GM23338 (cell line): Measurements from ENCODE around the gene UGT8. TPM values are rescaled to one million over a fixed set of nuclear protein-coding genes. Genes with fewer than 3 reads are reported as not detected.
"Not testable (repeated sequence)": the region's sequence is repeated elsewhere in the genome, so short reads cannot be mapped to it uniquely, and the experiment has no call there.

Source experiments
- ATAC-seq: fragments of 200-7000 bp; cut with Tn5 transposase; 3 replicates; pipeline ENCODE4 v1.9.1; 2020
- DNase-seq: peaks from one replicate; pipeline ENCODE4 v3.0.0-alpha.2; 2015; ENCODE audit warnings: low spot score
- H2AFZ ChIP-seq: fragments of 200-600 bp; sonication (generic); 2 replicates; pipeline ENCODE4 v1.8.0; 2016; ENCODE audit warnings: antibody characterized with exemption, mild to moderate bottlenecking, moderate library complexity
- H3F3A ChIP-seq: fragments of 200-600 bp; sonication (generic); replicated peaks from 2 replicates; pipeline ENCODE4 v1.8.0; 2017; ENCODE audit warnings: antibody characterized with exemption, mixed run types, low read depth
- H3K27ac ChIP-seq: fragments of 200-600 bp; sonication (generic); 2 replicates; pipeline ENCODE4 v1.6.1; 2016; ENCODE audit warnings: low read depth
- H3K27me3 ChIP-seq: fragments of 200-600 bp; sonication (generic); 2 replicates; pipeline ENCODE4 v1.8.0; 2016; ENCODE audit warnings: mild to moderate bottlenecking, mixed run types, moderate library complexity; ENCODE audit not compliant: insufficient read depth
- H3K36me3 ChIP-seq: fragments of 200-600 bp; sonication (generic); 2 replicates; pipeline ENCODE4 v1.8.0; 2016; ENCODE audit warnings: mild to moderate bottlenecking; ENCODE audit not compliant: insufficient read depth
- H3K4me1 ChIP-seq: fragments of 200-600 bp; sonication (generic); 2 replicates; pipeline ENCODE4 v1.8.0; 2016; ENCODE audit warnings: mild to moderate bottlenecking, moderate library complexity; ENCODE audit not compliant: insufficient read depth
- H3K4me2 ChIP-seq: fragments of 200-600 bp; sonication (generic); 2 replicates; pipeline ENCODE4 v1.7.1; 2017; ENCODE audit warnings: mixed run types
- H3K4me3 ChIP-seq: fragments of 200-600 bp; sonication (generic); 2 replicates; pipeline ENCODE4 v1.6.1; 2016; ENCODE audit warnings: mixed run types
- H3K79me2 ChIP-seq: fragments of 200-600 bp; sonication (generic); replicated peaks from 2 replicates; pipeline ENCODE4 v1.8.0; 2017; ENCODE audit warnings: mild to moderate bottlenecking; ENCODE audit not compliant: insufficient read depth
- H3K9me2 ChIP-seq: fragments of 200-600 bp; sonication (generic); 2 replicates; pipeline ENCODE4 v1.8.0; 2017; ENCODE audit not compliant: insufficient read depth
- H4K20me1 ChIP-seq: fragments of 200-600 bp; sonication (generic); replicated peaks from 2 replicates; pipeline ENCODE4 v1.8.0; 2017; ENCODE audit warnings: mild to moderate bottlenecking; ENCODE audit not compliant: insufficient read depth
- H3K27ac Mint-ChIP-seq: 2 replicates; pipeline ENCODE4 v1.8.0; 2020; ENCODE audit warnings: inconsistent platforms, mild to moderate bottlenecking, moderate library complexity, mixed read lengths
- H3K27me3 Mint-ChIP-seq: 3 replicates; pipeline ENCODE4 v1.8.0; 2022; ENCODE audit warnings: low read depth, mild to moderate bottlenecking, moderate library complexity, mixed read lengths, inconsistent platforms; ENCODE audit not compliant: insufficient read depth, poor library complexity
- H3K36me3 Mint-ChIP-seq: 3 replicates; pipeline ENCODE4 v1.8.0; 2021; ENCODE audit warnings: low read depth, mild to moderate bottlenecking, inconsistent platforms, moderate library complexity, mixed read lengths
- H3K4me1 Mint-ChIP-seq: 3 replicates; pipeline ENCODE4 v1.8.0; 2020; ENCODE audit warnings: mild to moderate bottlenecking, inconsistent platforms, mixed read lengths
- H3K4me3 Mint-ChIP-seq: 3 replicates; pipeline ENCODE4 v1.8.0; 2021; ENCODE audit warnings: moderate library complexity, mild to moderate bottlenecking, inconsistent platforms, mixed read lengths
- H3K9me3 Mint-ChIP-seq: 3 replicates; pipeline ENCODE4 v1.8.0; 2020; ENCODE audit warnings: moderate library complexity, mild to moderate bottlenecking, inconsistent platforms, mixed read lengths
- EZH2 ChIP-seq: fragments of 200-600 bp; sonication (generic); IDR thresholded peaks from one replicate; pipeline ENCODE4 v1.8.0; 2017; ENCODE audit warnings: antibody characterized with exemption, mild to moderate bottlenecking, low read depth; ENCODE audit not compliant: unreplicated experiment
- JUNB ChIP-seq: IDR thresholded peaks from one replicate; pipeline ENCODE4 v1.6.1; 2016; ENCODE audit warnings: antibody characterized with exemption; ENCODE audit not compliant: unreplicated experiment
- NANOG ChIP-seq: IDR thresholded peaks from 2 replicates; pipeline ENCODE4 v1.6.1; 2016; ENCODE audit warnings: antibody characterized with exemption, borderline replicate concordance
- STAT1 ChIP-seq: IDR thresholded peaks from one replicate; pipeline ENCODE4 v1.6.1; 2016; ENCODE audit warnings: antibody characterized with exemption; ENCODE audit not compliant: unreplicated experiment
- ZNF114 ChIP-seq: fragments of 250-450 bp; sonication (Bioruptor Pico); IDR thresholded peaks from 2 replicates; pipeline ENCODE4 v1.5.0; 2020; ENCODE audit warnings: mild to moderate bottlenecking, moderate library complexity
- ZNF331 ChIP-seq: fragments of 250-450 bp; sonication (Bioruptor Pico); IDR thresholded peaks from 2 replicates; pipeline ENCODE4 v1.5.0; 2020; ENCODE audit warnings: low read depth, mild to moderate bottlenecking, moderate library complexity
- polyA plus RNA-seq: library from polyadenylated mRNA; unstranded; fragments of >200 nt; fragmentation: Nextera tagmentation; extraction: Ambion mirVana; gene quantifications from 2 replicates; pipeline ENCODE4 v1.2.1, GENCODE V29; 2016
- total RNA-seq: library from RNA; depleted of rRNA; stranded (reverse); fragments of >200 nt; shearing (Covaris generic); gene quantifications from 2 replicates; pipeline ENCODE4 v1.2.3, GENCODE V29; 2014
- TF ChIP-seq, protein P1 (sequence below): IDR thresholded peaks from 2 replicates; pipeline ENCODE4 v1.6.1; 2016; ENCODE audit warnings: antibody characterized with exemption
- TF ChIP-seq, protein P2 (sequence below): IDR thresholded peaks from one replicate; pipeline ENCODE4 v1.6.1; 2018; ENCODE audit warnings: antibody characterized with exemption; ENCODE audit not compliant: unreplicated experiment

The UGT8 gene
- total and polyA plus RNA-seq, 2 experiments from 2014 or later = 14.9 to 39.0 TPM

DNA sequence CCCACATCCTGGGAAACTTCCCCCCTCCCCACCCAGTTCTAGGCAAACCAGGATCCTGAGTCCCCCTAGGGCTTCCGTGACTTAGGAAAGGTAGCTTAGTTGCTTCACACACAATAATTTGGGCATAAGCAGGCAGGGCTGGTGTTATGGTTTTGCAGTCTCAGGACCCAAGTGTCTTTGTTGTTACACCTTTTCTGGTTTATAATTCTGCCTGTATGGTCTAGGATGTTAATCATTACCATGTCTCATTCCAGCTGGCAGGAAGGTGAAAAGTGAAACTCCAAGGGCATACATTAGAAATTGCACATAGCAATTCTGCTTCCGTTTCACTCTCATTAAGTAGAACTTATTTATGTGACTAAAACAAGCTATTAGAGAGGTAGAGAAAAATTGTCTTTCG is 16.8 kb downstream of the UGT8 start (continued):
- no peak for TF ChIP-seq NANOG
- TF ChIP-seq, protein P1, sequence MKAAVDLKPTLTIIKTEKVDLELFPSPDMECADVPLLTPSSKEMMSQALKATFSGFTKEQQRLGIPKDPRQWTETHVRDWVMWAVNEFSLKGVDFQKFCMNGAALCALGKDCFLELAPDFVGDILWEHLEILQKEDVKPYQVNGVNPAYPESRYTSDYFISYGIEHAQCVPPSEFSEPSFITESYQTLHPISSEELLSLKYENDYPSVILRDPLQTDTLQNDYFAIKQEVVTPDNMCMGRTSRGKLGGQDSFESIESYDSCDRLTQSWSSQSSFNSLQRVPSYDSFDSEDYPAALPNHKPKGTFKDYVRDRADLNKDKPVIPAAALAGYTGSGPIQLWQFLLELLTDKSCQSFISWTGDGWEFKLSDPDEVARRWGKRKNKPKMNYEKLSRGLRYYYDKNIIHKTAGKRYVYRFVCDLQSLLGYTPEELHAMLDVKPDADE = no peak
- TF ChIP-seq ZNF114 (CRISPR knock-in tag) = no peak
- TF ChIP-seq STAT1 = no peak
- no peak for TF ChIP-seq JUNB
- no peak for TF ChIP-seq EZH2

DNA sequence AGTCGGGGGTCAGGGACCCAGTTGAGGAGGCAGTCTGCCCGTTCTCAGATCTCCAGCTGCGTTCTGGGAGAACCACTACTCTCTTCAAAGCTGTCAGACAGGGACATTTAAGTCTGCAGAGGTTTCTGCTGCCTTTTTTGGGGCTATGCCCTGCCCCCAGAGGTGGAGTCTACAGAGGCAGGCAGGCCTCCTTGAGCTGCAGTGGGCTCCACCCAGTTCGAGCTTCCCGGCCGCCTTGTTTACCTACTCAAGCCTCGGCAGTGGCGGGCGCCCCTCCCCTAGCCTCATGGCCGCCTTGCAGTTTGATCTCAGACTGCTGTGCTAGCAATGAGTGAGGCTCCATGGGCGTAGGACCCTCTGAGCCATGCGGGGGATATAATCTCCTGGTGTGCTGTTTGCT is 17.4 kb downstream of the UGT8 start:
- H3K27me3 Mint-ChIP-seq, ATAC-seq, H3K4me3 ChIP-seq, H3K4me2 ChIP-seq, H3K36me3 ChIP-seq, H3K27ac Mint-ChIP-seq, H3K27ac ChIP-seq, H3K4me3 Mint-ChIP-seq, H2AFZ ChIP-seq, DNase-seq, H3K4me1 Mint-ChIP-seq, H3K9me2 ChIP-seq, H3F3A ChIP-seq, H3K27me3 ChIP-seq, H4K20me1 ChIP-seq: not testable (repeated sequence)
- peaks cover 57% of the 10 kb centered on the region for H3K79me2 ChIP-seq
- H3K9me3 Mint-ChIP-seq = peaks cover 18% of the 10 kb centered on the region
- peaks cover 29% of the 10 kb centered on the region for H3K36me3 Mint-ChIP-seq
- H3K4me1 ChIP-seq = peaks cover 20% of the 10 kb centered on the region; the same call in 1 of the 2 replicates

DNA sequence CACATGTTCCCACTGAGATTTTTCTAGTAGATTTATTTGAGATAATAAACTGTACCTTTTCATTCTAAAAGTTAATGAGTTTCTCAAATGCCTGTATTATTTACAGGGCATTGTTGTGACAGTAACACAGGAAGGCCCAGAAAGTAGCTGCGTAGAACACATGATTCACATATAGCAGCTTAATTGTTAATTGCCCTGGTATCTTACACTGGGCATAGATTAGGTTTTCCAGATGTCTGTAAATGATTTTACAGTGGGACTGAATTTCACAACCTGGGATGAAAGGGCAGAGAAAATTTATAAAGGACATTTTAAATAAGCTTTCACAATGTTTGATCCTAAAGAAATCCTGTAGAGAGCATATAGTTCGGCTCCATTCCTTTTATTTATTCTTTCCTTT is 27.6 kb downstream of the UGT8 start:
- H2AFZ ChIP-seq = no peak overlapping the region
- TF ChIP-seq, protein P2, sequence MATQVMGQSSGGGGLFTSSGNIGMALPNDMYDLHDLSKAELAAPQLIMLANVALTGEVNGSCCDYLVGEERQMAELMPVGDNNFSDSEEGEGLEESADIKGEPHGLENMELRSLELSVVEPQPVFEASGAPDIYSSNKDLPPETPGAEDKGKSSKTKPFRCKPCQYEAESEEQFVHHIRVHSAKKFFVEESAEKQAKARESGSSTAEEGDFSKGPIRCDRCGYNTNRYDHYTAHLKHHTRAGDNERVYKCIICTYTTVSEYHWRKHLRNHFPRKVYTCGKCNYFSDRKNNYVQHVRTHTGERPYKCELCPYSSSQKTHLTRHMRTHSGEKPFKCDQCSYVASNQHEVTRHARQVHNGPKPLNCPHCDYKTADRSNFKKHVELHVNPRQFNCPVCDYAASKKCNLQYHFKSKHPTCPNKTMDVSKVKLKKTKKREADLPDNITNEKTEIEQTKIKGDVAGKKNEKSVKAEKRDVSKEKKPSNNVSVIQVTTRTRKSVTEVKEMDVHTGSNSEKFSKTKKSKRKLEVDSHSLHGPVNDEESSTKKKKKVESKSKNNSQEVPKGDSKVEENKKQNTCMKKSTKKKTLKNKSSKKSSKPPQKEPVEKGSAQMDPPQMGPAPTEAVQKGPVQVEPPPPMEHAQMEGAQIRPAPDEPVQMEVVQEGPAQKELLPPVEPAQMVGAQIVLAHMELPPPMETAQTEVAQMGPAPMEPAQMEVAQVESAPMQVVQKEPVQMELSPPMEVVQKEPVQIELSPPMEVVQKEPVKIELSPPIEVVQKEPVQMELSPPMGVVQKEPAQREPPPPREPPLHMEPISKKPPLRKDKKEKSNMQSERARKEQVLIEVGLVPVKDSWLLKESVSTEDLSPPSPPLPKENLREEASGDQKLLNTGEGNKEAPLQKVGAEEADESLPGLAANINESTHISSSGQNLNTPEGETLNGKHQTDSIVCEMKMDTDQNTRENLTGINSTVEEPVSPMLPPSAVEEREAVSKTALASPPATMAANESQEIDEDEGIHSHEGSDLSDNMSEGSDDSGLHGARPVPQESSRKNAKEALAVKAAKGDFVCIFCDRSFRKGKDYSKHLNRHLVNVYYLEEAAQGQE = no peak
- no peak for TF ChIP-seq ZNF331 (CRISPR knock-in tag)

More for the DNA sequence above, 27.6 kb downstream of the UGT8 start:
- Mint-ChIP-seq H3K27ac (no peak overlapping the region), H3K9me3 (no peaks in the 10 kb centered on the region), H3K36me3 (peaks cover 25% of the 10 kb centered on the region; the same call in 2 of the 3 replicates), H3K4me3 (no peak overlapping the region), H3K27me3 (no peaks in the 10 kb centered on the region), H3K4me1 (peaks cover 9% of the 10 kb centered on the region)
- H3K9me2 ChIP-seq = no peaks in the 10 kb centered on the region
- 0 out of 2 replicates have a peak, but pooled peaks cover 5% of the 10 kb centered on the region for H4K20me1 ChIP-seq
- ATAC-seq = no peak
- DNase-seq = no peak
- H3K36me3 ChIP-seq = no peaks in the 10 kb centered on the region
- H3K4me3 ChIP-seq = no peak overlapping the region
- H3K79me2 ChIP-seq = peaks cover 80% of the 10 kb centered on the region
- no peak overlapping the region for H3K27ac ChIP-seq
- H3K27me3 ChIP-seq = no peaks in the 10 kb centered on the region
- H3F3A ChIP-seq = no peaks in the 10 kb centered on the region
- H3K4me1 ChIP-seq = peaks cover 16% of the 10 kb centered on the region; the same call in 1 of the 2 replicates
- H3K4me2 ChIP-seq = no peak overlapping the region
